GM23338 (cell line): ENCODE results near the gene HERC5.

Experiments
- CTCF ChIP-seq, 2 experiments: fragments of 200-600 bp in 1 of 2; sonication (generic) in 1 of 2; conservative IDR thresholded peaks; 2 replicates each; pipeline versions ENCODE4 v1.5.1 to v1.6.1; 2016 to 2017; ENCODE audit warnings: antibody characterized with exemption in 2 of 2, low read depth in 2 of 2, mild to moderate bottlenecking in 2 of 2, moderate library complexity in 1 of 2
- EZH2 ChIP-seq: fragments of 200-600 bp; sonication (generic); IDR thresholded peaks from one replicate; pipeline ENCODE4 v1.8.0; 2017; ENCODE audit warnings: antibody characterized with exemption, mild to moderate bottlenecking, low read depth; ENCODE audit not compliant: unreplicated experiment
- NANOG ChIP-seq: IDR thresholded peaks from 2 replicates; pipeline ENCODE4 v1.6.1; 2016; ENCODE audit warnings: antibody characterized with exemption, borderline replicate concordance
- POLR2AphosphoS5 ChIP-seq: IDR thresholded peaks from 2 replicates; pipeline ENCODE4 v1.6.1; 2016; ENCODE audit warnings: antibody characterized with exemption, low read depth
- REST ChIP-seq: IDR thresholded peaks from one replicate; pipeline ENCODE4 v1.6.1; 2018; ENCODE audit warnings: antibody characterized with exemption; ENCODE audit not compliant: unreplicated experiment

GRCh38 chr4:88440146-88440545 lies 16.8 kb upstream of the HERC5 start:
- no peak for TF ChIP-seq EZH2
- no peak for TF ChIP-seq CTCF (conservative IDR thresholded peaks at IDR 0.05; ENCODE audit: low read depth in 2 of 2)
- no peak for TF ChIP-seq NANOG
- TF ChIP-seq POLR2AphosphoS5: no peak
- no peak for TF ChIP-seq REST
